GM21526 (cell line): Measurements from ENCODE around the gene HLF.

Source experiments
- ATAC-seq: cut with Tn5 transposase; IDR thresholded peaks from one replicate; pipeline ENCODE4 v1.9.1; 2021; ENCODE audit warnings: moderate library complexity; ENCODE audit not compliant: unreplicated experiment, low FRiP score

HLF gene

DNA sequence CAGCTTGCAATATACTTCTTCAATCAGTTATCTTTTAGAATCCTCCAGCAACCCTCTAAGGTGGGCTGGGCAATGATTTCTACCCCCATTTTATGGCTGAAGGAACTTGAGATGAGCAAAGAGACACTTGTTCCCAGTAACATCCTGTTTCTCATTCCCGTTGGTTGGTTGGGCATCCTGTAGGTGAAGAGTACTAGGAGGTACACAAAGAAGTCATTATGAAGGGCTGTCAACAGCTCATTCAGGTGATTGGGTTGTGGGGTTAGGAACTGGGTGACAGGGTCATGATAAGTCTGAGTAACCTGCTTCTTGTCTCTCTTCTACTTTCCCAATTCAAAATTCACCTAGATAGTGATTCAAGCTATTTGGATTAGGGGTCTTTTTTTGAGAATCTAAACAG is 80.4 kb downstream of the HLF start:
- no peak for ATAC-seq

DNA sequence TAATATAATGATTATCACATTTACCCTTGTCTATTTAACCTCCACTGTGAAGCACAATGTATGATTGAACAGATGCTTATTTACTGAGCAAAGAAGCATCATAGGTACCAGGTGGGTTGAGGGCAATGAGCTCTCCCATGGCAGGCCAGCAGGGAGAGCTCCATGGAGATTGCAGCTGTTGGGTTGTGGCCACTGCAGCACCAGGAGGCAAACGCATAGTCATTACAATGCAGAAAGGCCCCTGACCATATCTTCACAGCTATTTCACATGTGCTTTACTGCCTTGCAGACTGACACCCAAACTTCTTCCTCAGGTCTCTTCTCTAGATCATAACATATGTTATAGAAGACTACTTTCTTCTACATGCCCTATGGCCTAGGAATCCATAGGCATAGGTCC is 81.9 kb downstream of the HLF start:
- no peak for ATAC-seq

DNA sequence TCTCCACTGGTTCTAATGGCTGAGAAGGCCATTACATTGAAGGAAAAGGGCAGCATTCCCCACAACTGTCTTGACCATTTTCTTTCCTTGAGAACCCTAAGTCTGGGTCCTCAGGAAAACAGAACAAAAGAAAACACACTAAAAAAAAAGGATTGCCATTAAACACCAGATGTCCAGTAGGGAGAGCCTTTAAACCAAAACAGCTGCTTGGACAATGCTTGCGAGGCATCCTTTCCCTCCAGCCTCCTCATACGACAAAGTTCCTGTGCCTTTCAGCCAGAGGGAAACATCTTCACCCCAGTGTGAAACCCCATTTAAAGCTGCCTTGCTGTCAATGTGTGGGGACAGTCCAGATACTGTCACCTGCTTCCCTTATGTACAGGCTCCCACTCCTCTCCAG is 82.6 kb downstream of the HLF start:
- ATAC-seq: no peak

DNA sequence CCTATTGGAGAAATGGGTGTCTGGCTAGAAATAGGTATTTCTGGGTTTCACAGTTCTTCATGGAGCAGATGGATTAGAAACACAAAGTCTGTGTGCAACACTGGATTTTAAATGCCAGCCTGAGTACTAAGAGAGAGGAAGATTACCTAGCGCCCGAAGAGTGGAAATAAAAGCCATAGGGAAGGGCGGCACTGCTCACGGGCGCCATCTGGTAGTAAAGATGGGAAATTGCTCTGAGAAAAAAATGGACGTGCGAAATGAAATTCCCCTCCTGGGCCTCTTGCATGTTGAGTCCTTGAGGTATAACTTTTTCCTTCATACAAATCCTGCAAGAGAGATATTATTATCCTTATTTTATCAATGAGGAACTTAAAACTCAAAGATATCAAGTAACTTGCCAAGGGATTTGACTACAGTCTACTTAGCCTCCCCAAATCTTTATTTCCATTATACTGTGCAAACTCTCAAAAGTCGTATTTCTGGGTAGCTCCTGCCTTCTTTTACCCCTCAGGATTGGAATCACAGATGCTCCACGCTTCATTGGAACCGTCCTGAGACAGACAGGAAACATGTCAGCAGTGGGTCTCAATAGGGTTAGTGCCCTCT is 84.1 kb downstream of the HLF start:
- no peak for ATAC-seq

DNA sequence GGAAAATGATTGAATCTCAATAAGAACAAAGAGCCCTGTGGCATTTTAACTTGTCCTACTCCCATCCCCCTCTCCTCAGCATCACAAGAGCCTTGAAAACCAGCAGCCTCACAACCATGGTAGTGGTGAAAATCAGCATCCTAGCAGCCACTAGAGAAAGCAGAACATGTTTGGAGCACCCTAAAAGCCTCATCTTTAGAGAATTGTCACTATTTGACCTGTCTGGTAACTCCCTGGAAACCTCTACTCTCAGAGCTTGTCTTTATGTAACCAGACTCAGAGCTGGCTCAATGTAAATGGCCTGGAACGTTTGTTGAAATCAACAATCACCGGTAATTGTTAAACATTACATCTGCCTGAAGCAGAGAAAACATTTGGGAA is 86.1 kb downstream of the HLF start:
- no peak for ATAC-seq

DNA sequence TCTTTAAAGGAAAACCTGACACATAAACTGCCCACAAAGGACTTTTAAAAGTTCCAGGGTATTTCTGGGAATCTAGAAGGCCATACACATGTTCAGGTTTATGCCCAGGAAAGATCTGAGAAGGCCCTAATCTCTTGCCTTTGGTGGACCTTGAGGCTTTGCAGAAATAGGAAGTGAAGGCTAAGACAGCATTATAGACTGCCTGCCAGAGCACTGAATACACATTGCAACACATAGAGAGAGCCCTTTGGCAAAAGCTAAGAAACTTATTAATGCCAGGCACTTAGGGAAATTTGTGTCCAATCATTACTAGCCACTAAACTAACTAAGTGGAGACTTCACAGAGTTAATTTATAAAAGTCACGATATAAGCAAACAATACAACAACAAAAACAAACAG is 86.5 kb downstream of the HLF start:
- ATAC-seq: no peak

DNA sequence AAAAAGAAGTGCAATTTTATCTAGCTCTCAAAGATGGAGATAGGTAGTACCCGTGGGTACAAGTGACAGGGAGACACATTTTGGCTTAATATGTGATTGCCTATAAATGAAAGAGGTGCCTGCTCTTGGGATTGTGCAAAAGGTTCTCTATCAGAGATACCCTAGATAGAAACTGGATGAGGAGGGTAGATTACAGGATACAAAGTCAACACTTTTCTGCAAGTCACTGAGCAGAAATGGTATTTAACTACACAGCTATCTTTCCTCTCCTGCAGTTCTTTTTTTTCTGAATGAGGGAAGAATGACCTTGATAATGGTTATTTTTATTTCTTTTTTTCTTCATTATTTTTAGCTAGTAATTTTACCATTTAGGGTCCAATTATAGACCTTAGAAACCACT is 89.2 kb downstream of the HLF start:
- ATAC-seq: no peak

DNA sequence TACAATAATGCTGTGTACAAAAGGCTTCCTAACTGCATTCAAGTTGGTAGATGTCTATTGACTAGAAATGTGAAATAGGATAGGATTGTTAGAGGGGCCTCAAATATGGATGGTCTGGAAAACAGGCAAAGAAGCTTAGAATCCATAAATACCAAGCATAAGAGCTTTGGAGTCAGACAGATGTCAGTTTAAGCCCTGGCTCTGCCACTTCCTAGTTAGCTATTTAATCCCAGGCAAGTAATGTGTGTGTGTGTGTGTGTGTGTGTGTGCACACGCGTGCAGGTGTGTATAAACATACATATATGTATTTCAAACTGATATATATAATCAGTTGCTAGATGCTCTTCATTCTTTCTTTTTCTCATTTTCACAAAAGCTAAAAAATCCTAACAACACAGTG is 90.2 kb downstream of the HLF start:
- ATAC-seq: no peak

DNA sequence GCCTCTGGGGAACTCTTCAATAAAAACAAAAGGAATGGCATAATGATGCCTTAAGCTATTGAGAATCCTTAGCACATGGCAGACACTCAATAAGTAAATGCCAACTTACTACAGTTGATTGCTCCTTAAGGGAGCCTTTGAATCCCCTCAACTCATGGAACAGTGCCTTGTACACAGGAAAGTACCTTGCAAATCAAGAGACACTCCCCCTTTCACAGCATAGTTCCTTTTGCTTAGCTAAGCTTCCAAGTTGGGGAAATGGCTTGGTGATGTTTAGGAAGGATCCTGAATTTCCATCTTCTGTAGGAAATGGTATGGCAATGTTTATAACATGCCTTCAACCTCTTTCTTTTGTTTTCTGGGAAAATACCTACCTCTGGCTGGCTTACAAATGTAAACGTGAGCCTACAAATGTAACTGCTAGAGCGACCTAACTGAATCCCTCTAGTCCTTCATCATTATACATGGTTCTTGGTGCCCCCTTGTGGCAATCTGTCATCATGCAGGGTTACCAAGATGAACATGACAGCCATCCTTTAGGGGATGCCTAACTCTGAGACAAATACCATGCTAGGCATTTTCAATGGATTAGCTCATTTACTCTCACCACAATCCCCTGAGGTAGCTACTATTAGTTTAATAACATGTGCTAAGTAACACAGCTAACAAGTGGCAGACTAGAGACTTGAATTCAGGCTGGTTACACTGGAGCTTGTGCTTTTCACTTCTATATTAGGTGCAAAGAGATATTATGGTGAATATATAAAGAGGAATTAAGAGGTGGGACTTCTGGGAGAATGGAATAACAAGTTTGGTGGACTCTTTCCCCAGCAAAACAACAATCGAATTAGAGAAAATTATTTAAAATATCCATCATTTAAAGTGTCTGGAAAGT is 91.9 kb downstream of the HLF start:
- ATAC-seq: peak; percentile 95

DNA sequence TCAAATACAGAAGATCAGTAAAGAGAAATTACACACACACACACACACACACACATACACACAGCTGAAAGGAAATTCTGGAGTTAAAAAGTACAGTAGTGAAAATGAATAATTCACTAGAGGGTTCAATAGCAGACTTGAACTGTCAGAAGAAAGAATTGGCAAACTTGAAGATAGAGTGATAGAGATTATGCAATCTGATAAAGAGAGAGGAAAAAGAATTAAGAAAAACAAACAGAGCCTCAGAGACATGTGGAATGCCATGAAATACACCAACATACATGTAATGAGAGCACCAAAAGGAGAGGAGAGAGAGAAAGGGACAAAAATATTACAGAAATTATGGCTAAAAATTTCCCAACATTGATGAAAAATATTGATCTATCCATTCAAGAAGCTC is 96.2 kb downstream of the HLF start:
- no peak for ATAC-seq

DNA sequence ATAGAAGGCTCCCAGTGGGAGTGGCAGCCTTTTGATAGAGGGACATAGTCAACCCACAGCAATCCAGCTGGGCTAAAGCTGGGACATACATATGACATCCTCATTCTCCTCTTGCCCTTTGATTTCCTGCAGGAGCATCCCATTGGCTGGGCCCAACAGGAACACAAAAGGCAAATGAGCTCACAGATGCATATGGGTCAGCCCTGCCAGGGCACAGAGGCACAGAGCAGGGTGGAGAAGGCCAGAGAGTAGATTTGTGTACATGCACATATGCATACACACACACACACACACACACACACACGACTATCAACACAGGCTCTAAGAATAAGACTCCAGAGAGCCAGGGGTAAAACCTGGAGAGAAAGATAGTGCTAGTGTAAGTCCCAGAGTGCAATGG is 98.3 kb downstream of the HLF start:
- no peak for ATAC-seq

DNA sequence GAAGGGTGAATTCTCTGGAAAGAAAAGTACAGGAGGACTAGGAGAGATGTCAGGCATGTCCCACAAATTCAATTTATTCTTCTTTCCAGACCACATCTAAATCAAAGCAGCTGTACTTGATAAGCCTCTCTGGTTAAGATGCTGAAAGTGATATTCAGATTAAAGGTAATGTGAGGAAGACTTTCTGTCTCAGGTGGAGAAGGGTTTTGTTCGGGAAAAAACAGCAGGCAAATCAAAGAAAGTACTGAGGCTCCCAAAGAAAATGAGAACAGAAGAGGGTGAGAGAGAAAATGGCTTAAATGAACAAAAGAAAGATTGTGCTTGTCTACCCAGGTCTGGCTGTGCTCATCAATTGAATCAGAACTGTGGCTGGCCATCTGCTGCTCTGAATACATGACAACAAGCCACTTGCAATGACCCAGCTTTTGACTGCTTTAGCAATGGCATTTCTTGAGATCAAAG is 101.3 kb downstream of the HLF start:
- ATAC-seq: no peak

DNA sequence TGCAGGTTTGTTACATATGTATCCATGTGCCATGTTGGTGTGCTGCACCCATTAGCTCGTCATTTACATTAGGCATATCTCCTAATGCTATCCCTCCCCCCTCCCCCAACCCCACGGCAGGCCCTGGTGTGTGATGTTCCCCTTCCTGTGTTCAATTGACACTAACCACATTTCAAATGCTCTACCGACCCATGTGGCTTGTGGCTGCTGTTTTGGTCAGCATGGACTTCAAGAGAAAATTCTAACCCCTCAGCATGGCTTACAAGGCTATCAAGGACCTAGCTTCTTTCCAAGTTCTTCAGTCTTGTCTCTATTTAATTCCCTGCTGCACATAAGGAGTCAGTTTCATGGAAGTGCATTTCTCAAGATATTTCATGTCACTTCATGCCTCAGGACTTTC is 103.9 kb downstream of the HLF start:
- ATAC-seq: no peak
